GM19025 (cell line): ENCODE measurements around the gene PAOX.
"Not testable (repeated sequence)": the region's sequence is repeated elsewhere in the genome, so short reads cannot be mapped to it uniquely, and the experiment has no call there.

Experiments used
- ATAC-seq: cut with Tn5 transposase; IDR thresholded peaks from one replicate; pipeline ENCODE4 v1.9.1; 2021; ENCODE audit warnings: mild to moderate bottlenecking, low read depth, moderate library complexity; ENCODE audit not compliant: unreplicated experiment

PAOX gene

GRCh38 chr10:133422807-133423771 lies 44.0 kb downstream of the PAOX start:
- ATAC-seq, result no peak

GRCh38 chr10:133424102-133424501 lies 45.0 kb downstream of the PAOX start:
- ATAC-seq, result not testable (repeated sequence)

GRCh38 chr10:133424601-133425000 lies 45.5 kb downstream of the PAOX start, which contains the start of gene SPRN:
Gene SPRN (minus strand): TSS chr10:133424625. CDS start chr10:133423681, 944 bp downstream.
- not testable (repeated sequence) for ATAC-seq

- not testable (repeated sequence) for ATAC-seq
Measured at GRCh38 chr10:133429571-133429970, 50.5 kb downstream of the PAOX start.

- ATAC-seq, result not testable (repeated sequence)
Measured at GRCh38 chr10:133431888-133432613, 53.0 kb downstream of the PAOX start.

GRCh38 chr10:133432789-133433188 lies 53.7 kb downstream of the PAOX start:
- not testable (repeated sequence) for ATAC-seq

- no peak for ATAC-seq
Measured at GRCh38 chr10:133438711-133439273, 59.7 kb downstream of the PAOX start.

- no peak for ATAC-seq
Measured at GRCh38 chr10:133439517-133440461, 60.7 kb downstream of the PAOX start.

GRCh38 chr10:133440633-133441285 lies 61.7 kb downstream of the PAOX start:
- ATAC-seq, result no peak
